ENCODE results near the gene EIF4G3. TPM values are rescaled to one million over a fixed set of nuclear protein-coding genes. Genes with fewer than 3 reads are reported as not detected.
"Not testable (repeated sequence)": the region's sequence is repeated elsewhere in the genome, so short reads cannot be mapped to it uniquely, and the experiment has no call there.

EIF4G3 gene
- total and polyA plus RNA-seq, 2 donors (not counting 1 experiment from before 2014, with no cell fraction given): 53.5 to 67.0 TPM

DNA sequence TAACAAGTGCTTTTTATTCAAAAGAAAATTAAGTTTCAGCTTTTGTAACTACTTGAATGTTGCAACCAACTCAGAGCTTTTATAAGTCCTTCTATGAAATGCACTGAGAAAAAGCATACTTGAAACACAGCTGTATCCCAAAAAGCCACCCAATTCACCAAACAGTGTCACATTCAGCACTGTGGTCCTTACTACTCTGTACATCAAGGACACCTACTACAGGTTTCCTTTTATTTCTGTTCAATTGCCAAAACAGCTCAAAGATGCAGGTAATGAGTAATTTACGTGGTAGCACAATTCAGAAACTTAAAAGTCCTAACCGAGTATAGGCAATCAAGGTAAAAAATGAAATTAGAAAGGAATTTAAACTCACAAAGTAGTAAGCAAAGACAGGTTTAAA lies 2.5 kb downstream of the EIF4G3 start:
- Histone ChIP-seq H3K9me3 (ENCODE audit: control insufficient read depth, insufficient read depth, low read depth, low read length) (no peaks in the 10 kb centered on the region), H3K27me3 (ENCODE audit: control insufficient read depth, insufficient read depth, low read length) (no peaks in the 10 kb centered on the region), H3K4me2 (ENCODE audit: extremely low read depth, insufficient read depth, low read length) (peak overlapping the region; percentile 100), H3K4me1 (ENCODE audit: control insufficient read depth, extremely low read depth, insufficient read depth, low read length) (no peaks in the 10 kb centered on the region), H4K20me1 (ENCODE audit: control insufficient read depth, extremely low read depth, insufficient read depth, low read length) (no peaks in the 10 kb centered on the region), H3K9ac (ENCODE audit: insufficient read depth, low read length) (peak overlapping the region; percentile 39), H3K79me2 (ENCODE audit: control insufficient read depth, insufficient read depth, low read length) (peaks cover 61% of the 10 kb centered on the region), H2AFZ (ENCODE audit: low read length) (no peak overlapping the region), H3K27ac (ENCODE audit: insufficient read depth, low read length) (peak overlapping the region; percentile 88), H3K4me3 (replicated peaks in 1 of 4; ENCODE audit: control extremely low read depth in 1 of 4, insufficient read depth in 1 of 4, low read depth in 3 of 4, low read length in 4 of 4) (peak overlapping the region; percentile 84 to 97 (median 92)), H3K36me3 (ENCODE audit: control insufficient read depth, insufficient read depth, low read length) (peaks cover 2% of the 10 kb centered on the region)
- DNase-seq (ENCODE audit: low read depth in 2 of 2): no peak
- TF ChIP-seq EZH2 (IDR thresholded peaks at IDR 0.05; ENCODE audit: low read length, missing control alignments): no peak
- TF ChIP-seq, protein P1, sequence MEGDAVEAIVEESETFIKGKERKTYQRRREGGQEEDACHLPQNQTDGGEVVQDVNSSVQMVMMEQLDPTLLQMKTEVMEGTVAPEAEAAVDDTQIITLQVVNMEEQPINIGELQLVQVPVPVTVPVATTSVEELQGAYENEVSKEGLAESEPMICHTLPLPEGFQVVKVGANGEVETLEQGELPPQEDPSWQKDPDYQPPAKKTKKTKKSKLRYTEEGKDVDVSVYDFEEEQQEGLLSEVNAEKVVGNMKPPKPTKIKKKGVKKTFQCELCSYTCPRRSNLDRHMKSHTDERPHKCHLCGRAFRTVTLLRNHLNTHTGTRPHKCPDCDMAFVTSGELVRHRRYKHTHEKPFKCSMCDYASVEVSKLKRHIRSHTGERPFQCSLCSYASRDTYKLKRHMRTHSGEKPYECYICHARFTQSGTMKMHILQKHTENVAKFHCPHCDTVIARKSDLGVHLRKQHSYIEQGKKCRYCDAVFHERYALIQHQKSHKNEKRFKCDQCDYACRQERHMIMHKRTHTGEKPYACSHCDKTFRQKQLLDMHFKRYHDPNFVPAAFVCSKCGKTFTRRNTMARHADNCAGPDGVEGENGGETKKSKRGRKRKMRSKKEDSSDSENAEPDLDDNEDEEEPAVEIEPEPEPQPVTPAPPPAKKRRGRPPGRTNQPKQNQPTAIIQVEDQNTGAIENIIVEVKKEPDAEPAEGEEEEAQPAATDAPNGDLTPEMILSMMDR (conservative IDR thresholded peaks at IDR 0.05 in 1 of 2, IDR thresholded peaks at IDR 0.05 in 1 of 2; ENCODE audit: low read depth in 1 of 2, low read length in 2 of 2): no peak

DNA sequence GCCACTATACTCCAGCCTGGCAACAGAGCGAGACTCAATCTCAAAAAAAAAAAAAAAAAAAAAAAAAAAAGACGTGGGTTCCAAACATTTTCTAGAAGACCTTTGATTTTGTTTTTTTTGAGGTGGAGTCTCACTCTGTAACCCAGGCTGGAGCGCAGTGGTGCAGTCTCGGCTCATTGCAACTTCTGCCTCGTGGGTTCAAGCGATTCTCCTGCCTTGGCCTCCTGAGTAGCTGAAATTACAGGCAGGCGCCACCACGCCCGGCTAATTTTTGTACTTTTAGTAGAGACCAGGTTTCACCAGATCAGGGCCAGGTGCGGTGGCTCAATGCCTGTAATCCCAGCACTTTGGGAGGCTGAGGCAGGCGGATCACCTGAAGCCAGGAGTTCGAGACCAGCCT lies 3.6 kb downstream of the EIF4G3 start:
- not testable (repeated sequence) for H3K4me3 ChIP-seq (replicated peaks in 1 of 4; ENCODE audit: control extremely low read depth in 1 of 4, insufficient read depth in 1 of 4, low read depth in 3 of 4, low read length in 4 of 4); H4K20me1 ChIP-seq (ENCODE audit: control insufficient read depth, extremely low read depth, insufficient read depth, low read length); H3K36me3 ChIP-seq (ENCODE audit: control insufficient read depth, insufficient read depth, low read length); DNase-seq (ENCODE audit: low read depth in 2 of 2); H3K9me3 ChIP-seq (ENCODE audit: control insufficient read depth, insufficient read depth, low read depth, low read length); H3K4me2 ChIP-seq (ENCODE audit: extremely low read depth, insufficient read depth, low read length); H2AFZ ChIP-seq (ENCODE audit: low read length); H3K27ac ChIP-seq (ENCODE audit: insufficient read depth, low read length); H3K9ac ChIP-seq (ENCODE audit: insufficient read depth, low read length); H3K27me3 ChIP-seq (ENCODE audit: control insufficient read depth, insufficient read depth, low read length); H3K4me1 ChIP-seq (ENCODE audit: control insufficient read depth, extremely low read depth, insufficient read depth, low read length)
- H3K79me2 ChIP-seq (ENCODE audit: control insufficient read depth, insufficient read depth, low read length): peaks cover 67% of the 10 kb centered on the region

DNA sequence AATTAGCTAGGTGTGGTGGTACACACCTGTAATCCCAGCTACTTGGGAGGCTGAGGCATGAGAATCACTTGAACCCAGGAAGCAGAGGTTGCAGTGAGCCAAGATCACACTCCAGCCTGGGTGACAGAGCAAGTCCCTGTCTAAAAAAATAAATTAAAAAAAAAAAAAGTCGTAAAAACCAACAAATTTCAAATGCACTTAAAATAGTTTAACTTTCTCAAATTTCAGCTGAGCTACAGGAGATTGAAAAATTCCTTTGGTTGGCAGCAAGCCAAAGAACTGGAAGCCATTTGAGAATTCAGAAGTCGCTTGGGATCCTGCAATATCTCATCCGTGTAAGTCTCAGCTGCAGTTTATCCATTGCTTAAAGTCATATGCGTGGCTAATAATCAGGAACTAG lies 5.9 kb downstream of the EIF4G3 start:
- not testable (repeated sequence) for H3K4me1 ChIP-seq (ENCODE audit: control insufficient read depth, extremely low read depth, insufficient read depth, low read length); H3K4me2 ChIP-seq (ENCODE audit: extremely low read depth, insufficient read depth, low read length); H3K9ac ChIP-seq (ENCODE audit: insufficient read depth, low read length); H3K4me3 ChIP-seq (replicated peaks in 1 of 4; ENCODE audit: control extremely low read depth in 1 of 4, insufficient read depth in 1 of 4, low read depth in 3 of 4, low read length in 4 of 4); H4K20me1 ChIP-seq (ENCODE audit: control insufficient read depth, extremely low read depth, insufficient read depth, low read length); H3K9me3 ChIP-seq (ENCODE audit: control insufficient read depth, insufficient read depth, low read depth, low read length); H3K27ac ChIP-seq (ENCODE audit: insufficient read depth, low read length); H2AFZ ChIP-seq (ENCODE audit: low read length); H3K36me3 ChIP-seq (ENCODE audit: control insufficient read depth, insufficient read depth, low read length); H3K27me3 ChIP-seq (ENCODE audit: control insufficient read depth, insufficient read depth, low read length)
- peak; percentile 66 to 76 for DNase-seq (ENCODE audit: low read depth in 2 of 2)
- H3K79me2 ChIP-seq (ENCODE audit: control insufficient read depth, insufficient read depth, low read length): peaks cover 79% of the 10 kb centered on the region

DNA sequence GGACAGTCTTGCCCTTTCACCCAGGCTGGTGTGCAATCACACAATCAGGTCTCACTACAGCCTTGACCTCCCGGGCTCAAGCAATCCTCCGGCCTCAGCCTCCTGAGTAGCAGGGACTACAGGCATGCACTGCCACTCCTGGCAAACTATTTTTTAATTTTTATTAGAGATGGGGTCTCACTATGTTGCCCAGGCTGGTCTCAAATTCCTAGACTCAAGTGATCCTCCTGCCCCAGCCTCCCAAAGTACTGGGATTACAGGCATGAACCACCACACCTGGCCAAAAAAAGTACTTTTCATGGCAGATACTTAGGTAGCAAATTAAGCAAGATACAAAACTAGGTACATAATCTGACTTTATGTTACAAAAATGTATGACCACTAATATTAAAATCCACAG lies 8.3 kb downstream of the EIF4G3 start:
- no peak overlapping the region for H3K4me2 ChIP-seq (ENCODE audit: extremely low read depth, insufficient read depth, low read length)
- no peaks in the 10 kb centered on the region for H3K9me3 ChIP-seq (ENCODE audit: control insufficient read depth, insufficient read depth, low read depth, low read length)

More for the DNA sequence above, 8.3 kb downstream of the EIF4G3 start:
- H3K4me1 ChIP-seq (ENCODE audit: control insufficient read depth, extremely low read depth, insufficient read depth, low read length): peaks cover 3% of the 10 kb centered on the region
- no peak overlapping the region for H3K4me3 ChIP-seq (replicated peaks in 1 of 4; ENCODE audit: control extremely low read depth in 1 of 4, insufficient read depth in 1 of 4, low read depth in 3 of 4, low read length in 4 of 4)
- H3K27ac ChIP-seq (ENCODE audit: insufficient read depth, low read length): no peak overlapping the region
- H3K36me3 ChIP-seq (ENCODE audit: control insufficient read depth, insufficient read depth, low read length): peaks cover 2% of the 10 kb centered on the region
- H3K79me2 ChIP-seq (ENCODE audit: control insufficient read depth, insufficient read depth, low read length): peaks cover 76% of the 10 kb centered on the region
- H3K9ac ChIP-seq (ENCODE audit: insufficient read depth, low read length): no peak overlapping the region
- H3K27me3 ChIP-seq (ENCODE audit: control insufficient read depth, insufficient read depth, low read length): no peaks in the 10 kb centered on the region
- H4K20me1 ChIP-seq (ENCODE audit: control insufficient read depth, extremely low read depth, insufficient read depth, low read length): no peaks in the 10 kb centered on the region
- DNase-seq (ENCODE audit: low read depth in 2 of 2): no peak
- no peak overlapping the region for H2AFZ ChIP-seq (ENCODE audit: low read length)
- TF ChIP-seq EZH2 (IDR thresholded peaks at IDR 0.05; ENCODE audit: low read length, missing control alignments): no peak
- TF ChIP-seq, protein P1 (conservative IDR thresholded peaks at IDR 0.05 in 1 of 2, IDR thresholded peaks at IDR 0.05 in 1 of 2; ENCODE audit: low read depth in 1 of 2, low read length in 2 of 2): no peak
